TTC549 (cell line): ENCODE results near the gene R3HDM4.
"Not testable (repeated sequence)": the region's sequence is repeated elsewhere in the genome, so short reads cannot be mapped to it uniquely, and the experiment has no call there.

Experiments
- FAIRE-seq: peaks from 2 replicates; lab custom pipeline; 2012; peaks lifted over from hg19 to GRCh38; lab: Jason Lieb, UNC

Gene R3HDM4

DNA sequence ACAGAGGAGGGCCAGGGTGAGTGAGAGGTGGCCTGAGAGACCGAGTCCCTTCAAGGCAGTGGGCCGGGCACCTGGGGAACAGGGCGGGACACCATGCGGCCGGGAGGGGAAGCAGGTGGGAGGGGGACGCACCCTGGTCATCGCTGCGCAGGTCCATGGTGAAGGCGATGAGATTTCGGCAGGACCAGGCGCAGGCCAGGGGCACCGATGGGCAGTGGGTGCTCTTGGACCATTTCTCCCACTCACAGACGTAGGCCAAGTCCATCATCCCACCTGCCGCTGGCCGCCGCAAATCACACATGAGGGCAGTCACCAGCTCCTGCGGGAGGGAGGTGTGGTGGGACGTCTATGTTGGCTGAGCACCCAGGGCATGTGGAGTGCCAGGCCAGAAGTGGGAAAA, 22.2 kb downstream of the R3HDM4 start:
- no peak for FAIRE-seq

DNA sequence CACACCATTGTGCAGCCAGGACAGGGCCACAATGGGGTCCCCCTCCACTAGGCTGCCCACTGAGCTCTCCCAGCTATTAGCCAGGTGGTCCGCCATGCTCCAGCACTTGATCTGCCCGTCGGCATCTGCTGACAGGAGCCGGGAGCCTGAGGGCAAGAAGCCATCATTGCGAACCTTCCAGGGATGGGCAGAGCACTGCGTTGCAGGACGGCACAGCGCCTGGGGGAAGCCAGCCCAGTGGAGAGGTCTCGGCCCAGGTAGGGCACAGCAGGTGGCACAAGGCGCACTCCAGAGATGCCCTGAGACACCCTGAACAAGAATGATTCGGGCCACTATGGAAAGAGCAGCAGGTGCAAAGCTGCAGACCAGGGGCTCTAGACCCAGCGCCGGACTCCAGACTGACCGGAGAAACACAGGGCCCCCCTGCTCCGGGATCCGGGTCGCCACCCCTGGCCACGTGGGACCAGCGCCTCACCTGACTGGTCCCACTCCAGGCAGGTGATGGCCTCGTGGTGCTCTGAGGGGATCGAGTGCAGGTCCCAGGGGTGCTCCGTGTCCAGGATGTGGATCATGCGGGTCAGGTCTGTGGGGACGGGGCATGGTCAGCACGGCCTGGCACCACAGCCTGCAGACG, 23.2 kb downstream of the R3HDM4 start:
- FAIRE-seq: no peak

DNA sequence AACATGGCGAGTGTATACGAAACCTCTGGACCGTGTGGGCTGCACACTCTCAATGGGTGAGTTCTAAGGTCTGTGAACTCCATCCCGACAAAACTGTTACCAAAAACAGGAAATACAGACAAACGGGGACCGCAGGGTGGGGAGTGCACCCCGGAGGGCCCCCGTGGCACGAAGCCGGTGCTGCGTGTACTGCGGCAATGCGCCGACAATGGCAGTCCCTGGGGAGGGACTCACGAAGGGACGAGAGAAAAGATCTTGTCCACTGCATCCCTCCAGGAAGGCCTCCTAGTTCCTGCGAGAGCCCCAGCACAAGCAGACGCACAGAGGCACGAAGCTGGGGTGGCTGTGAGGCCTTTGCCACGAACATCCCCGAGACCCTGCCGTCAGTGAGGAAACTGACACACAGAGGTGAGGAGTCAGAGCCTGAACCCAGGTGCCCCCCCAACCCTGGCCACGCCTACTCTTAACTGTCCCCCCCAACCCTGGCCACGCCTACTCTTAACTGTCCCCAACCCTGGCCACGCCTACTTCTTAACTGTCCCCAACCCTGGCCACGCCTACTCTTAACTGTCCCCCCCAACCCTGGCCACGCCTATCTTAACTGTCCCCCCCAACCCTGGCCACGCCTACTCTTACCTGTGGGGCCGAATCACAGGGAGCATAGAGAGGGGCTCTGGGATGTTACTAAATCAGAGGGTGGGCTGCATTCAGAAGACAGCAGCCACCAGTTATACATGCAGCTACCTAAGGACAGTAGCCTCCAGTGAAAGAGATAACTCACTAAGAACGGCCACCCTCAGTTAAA, 24.2 kb downstream of the R3HDM4 start:
- FAIRE-seq: no peak

DNA sequence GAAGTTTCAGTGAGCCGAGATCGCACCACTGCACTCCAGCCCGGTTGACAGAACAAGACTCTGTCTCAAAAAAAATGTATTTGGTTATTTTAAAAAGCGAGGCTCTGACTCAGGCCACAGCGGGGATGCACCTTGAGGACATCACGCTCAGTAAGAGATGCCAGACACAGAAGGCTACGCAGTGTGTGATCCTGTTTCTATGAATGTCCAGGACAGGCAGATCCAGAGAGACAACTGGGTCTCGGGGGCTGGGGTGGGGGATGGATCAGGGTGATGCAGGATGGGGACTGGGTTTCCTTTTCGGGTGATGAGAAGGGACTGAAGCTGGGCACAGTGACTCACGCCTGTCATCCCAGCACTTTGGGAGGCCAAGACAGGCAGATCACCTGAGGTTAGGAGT, 25.4 kb downstream of the R3HDM4 start:
- FAIRE-seq: no peak

DNA sequence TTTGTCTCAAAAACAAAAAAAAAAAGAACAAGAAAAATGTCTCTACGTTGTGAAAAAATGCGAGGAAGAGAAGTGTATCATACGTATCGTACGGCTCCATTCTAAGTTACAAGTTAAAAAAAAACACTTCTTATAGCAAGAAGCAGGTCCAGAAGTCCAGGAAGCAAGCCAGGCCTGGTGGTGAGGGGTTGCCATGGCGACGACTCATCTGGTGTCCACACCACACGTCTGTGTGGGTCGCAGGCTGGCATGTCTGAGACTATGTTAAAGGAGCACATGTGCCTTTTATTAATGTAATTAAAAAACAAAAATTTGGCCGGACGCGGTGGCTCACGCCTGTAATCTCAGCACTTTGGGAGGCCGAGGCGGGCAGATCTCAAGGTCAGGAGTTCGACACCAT, 25.9 kb downstream of the R3HDM4 start:
- FAIRE-seq: no peak

DNA sequence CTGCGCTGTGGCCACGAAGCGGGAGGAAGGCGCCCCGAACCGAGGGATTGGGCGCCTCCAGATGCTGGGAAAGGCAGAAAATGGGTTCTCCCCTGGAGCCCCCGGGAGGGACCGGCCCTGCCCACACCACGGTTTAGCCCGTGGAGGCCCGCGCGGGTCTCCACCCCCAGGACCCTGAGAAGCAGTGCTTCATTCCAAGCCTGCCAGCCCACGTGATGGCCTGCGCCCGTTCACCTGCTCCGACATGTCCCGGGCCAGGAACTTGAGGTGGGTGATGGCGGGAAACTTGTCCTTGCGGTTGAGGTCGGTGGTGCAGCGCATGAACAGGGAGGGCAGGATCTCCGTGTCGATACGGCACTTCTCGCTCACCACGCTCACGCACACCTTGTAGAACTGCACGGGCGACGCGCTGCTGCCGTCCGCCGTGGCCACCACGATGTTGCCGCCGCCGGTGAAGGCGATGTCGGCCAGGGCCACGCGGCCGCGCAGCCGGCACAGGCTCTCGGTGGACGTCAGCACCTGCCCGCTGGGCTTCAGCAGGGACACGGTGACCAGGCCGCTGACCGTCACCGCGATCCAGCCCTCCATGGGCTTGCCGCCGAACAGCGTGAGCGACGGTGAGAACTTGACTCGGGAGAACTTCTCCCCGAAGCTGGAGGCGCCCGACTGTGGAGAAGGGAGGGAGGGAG, 27.3 kb downstream of the R3HDM4 start:
- no peak for FAIRE-seq

DNA sequence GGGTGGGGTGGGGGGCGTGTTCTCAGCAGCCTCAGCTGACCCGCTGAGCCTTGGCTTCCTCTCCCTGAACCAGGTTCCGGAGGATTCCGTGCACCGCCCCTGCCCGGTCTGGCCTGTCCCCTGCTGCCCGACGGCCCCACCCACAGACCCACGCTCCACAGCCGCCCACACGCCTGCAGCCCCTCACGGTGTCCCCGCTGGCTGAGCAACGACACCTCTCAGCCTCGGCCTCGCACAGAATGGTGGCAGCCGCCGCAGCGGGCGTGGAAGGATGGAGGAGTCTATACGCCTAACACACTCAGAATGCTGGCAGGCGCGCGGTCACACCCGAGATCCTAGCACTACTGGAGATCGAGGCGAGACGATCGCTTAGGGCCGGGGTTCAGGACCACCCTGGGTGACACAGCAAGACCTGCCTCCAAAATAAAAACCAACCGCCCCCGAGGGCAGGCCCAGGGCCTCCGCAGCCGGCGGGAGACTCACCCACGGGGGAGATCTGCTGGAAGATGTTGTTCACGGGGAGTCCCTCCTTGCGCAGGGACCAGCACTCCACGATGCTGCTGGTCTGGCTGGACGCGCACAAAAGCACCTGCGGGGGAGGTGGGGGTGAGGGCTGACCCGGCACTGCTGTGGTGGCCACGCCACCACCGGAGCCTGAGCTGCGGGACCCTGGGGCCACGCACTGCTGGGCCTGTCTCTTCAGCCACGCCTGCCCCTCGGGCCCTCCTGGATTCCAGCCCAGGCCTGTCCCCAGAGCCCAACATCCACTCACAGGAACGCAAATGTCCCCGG, 28.4 kb downstream of the R3HDM4 start:
- no peak for FAIRE-seq

DNA sequence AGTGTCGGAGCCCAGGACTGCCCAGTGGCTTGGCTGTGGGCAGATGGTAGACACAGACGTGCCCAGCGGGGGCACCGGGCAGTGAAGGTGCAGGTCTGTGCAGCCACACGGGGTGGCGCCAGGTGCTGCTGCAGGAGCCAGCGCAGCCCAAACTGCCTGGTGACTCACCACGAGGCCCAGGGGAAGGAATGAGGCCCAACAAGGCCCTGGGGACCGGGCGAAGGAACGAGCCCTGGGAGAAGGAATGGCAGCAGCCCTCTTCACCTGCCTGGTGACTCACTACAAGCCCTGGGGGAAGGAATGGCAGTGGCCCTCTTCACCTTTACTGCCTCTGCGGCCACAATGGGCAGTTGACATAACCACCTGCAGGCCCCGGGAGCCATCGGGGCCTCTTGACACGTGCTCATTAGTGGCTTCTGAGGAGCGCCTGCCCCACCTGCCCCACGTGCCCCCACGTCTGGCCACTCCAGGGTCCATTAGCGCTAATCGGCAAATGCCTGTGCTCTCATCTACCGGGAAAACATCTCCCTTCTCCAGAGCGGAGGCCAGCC, 29.3 kb downstream of the R3HDM4 start:
- no peak for FAIRE-seq

DNA sequence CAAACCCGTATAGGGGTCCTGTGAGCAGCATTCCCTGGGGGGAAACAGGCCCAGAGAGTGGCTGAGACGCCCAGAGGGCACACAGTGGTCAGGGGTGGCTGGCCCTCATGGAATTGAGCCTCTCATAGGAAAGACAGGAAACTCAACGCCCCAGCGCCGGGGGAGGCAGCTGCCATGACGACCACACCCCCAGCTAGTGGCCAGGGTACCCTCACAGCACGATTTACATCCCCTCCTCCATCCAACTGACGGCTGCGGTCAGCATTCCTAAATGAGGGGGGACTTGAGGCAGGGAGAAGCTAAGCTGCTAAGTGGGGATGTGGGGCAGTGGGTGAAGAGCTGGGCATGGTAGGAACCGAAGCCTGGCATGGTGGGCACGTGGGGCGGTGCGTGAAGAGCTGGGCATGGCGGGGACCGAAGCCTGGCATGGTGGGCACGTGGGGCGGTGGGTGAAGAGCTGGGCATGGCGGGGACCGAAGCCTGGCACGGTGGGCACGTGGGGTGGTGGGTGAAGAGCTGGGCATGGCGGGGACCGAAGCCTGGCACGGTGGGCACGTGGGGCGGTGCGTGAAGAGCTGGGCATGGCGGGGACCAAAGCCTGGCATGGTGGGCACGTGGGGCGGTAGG, 30.0 kb downstream of the R3HDM4 start:
- no peak for FAIRE-seq

DNA sequence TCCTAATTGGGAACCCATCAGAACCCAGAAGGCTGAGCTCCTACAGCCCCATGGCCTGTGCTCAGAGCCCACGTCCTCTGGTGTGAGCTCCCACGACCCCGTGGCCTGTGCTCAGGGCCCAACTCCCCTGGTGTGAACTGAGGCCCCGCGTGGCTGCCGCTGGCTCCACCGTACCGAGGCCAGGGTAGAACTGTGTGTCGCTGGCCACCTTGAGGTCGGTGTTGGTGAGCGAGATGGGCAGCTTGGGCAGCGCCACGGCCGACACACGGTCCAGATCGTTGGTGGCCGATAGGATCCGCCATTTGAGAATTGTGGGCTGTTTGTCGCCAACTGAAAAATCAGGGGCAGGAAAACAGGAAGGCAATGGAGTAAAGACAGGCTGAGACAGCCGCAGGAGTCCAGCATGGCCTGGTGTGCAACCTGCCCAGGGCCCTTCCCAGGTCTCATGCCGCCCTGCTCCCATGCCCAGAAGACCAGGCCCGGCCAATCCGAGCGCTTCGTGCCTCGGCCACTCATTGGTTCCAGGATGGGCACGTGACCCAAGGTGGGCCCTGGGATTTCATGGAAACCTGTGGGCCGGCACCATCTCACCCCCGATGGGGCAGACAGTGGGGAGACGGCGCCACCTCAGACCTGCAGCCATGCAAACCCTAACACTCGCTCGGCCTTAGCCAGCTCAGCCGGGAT, 31.5 kb downstream of the R3HDM4 start:
- no peak for FAIRE-seq

DNA sequence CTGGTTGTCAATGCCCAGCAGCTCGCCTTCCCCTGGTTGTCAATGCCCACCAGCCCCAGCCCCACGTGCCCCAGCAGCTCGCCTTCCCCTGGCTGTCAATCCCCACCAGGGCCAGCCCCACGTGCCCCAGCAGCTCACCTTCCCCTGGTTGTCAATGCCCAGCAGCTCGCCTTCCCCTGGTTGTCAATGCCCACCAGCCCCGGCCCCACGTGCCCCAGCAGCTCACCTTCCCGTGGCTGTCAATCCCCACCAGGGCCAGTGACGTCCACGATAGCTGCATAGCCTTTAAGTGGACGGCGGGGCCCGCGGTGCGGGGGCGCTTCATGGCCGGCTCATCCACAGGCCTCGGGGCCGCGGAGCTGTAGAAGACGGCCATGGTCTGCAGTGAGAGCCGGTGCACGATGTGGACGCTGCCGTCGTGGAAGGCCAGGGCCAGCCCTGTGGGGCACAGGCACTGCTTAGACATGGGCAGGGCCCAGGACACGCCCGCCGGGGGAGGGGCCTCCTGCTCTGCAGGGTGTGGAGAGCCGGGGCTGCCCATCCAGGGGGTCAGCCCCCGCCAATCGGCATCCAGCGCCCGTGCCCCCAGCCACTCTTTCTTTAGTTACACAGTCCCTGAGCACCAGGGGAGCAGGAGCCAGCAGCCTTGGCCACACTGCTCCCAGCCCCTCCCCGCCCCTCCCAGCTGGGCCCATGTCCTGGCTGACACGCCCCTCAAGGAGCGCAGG, 33.1 kb downstream of the R3HDM4 start:
- FAIRE-seq: no peak

DNA sequence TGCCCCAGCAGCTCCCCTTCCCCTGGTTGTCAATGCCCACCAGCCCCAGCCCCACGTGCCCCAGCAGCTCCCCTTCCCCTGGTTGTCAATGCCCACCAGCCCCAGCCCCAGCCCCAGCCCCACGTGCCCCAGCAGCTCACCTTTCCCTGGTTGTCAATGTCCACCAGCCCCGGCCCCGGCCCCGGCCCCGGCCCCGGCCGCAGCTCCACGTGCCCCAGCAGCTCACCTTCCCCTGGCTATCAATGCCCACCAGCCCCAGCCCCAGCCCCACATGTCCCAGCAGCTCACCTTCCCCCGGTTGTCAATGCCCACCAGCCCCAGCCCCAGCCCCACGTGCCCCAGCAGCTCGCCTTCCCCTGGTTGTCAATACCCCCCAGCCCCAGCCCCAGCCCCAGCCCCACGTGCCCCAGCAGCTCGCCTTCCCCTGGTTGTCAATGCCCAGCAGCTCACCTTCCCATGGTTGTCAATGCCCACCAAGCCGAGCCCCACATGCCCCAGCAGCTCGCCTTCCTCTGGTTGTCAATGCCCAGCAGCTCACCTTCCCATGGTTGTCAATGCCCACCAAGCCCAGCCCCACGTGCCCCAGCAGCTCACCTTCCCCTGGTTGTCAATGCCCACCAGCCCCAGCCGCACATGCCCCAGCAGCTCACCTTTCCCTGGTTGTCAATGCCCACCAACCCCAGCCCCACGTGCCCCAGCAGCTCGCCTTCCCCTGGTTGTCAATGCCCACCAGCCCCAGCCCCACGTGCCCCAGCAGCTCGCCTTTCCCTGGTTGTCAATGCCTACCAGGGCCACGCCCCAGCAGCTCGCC, 34.1 kb downstream of the R3HDM4 start:
- FAIRE-seq: not testable (repeated sequence)

DNA sequence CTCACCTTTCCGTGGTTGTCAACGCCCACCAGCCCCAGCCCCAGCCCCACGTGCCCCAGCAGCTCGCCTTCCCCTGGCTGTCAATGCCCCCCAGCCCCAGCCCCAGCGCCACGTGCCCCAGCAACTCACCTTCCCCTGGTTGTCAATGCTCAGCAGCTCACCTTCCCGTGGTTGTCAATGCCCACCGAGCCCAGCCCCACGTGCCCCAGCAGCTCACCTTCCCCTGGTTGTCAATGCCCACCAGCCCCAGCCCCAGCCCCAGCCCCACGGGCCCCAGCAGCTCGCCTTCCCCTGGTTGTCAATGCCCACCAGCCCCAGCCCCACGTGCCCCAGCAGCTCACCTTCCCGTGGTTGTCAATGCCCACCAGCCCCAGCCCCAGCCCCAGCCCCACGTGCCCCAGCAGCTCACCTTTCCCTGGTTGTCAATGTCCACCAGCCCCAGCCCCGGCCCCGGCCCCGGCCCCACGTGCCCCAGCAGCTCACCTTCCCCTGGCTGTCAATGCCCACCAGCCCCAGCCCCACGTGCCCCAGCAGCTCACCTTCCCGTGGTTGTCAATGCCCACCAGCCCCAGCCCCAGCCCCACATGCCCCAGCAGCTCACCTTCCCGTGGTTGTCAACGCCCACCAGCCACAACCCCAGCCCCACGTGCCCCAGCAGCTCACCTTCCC, 34.9 kb downstream of the R3HDM4 start:
- FAIRE-seq: not testable (repeated sequence)

DNA sequence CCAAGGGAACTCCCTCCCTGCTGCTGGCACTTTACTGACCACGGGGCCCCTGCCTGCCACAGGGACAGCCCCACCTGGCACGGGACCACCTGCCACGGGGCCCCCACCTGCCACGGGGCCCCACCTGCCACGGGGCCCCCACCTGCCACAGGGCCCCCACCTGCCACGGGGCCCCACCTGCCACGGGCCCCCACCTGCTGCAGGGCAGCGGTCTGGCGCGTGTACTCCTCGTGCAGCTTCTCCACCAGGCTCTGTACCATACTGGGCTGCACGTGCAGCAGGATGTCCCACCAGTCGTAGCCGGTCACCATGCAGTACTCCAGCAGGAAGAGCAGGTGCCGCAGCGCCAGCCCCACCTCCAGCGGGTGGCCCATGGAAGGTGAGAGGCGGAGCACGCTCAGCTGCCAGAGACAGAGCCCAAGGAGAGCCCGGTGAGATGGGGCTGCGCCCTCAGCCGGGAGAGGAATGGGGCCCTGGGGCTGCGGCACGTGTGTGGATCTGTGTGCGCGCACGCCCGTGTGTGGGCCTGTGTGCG, 36.2 kb downstream of the R3HDM4 start:
- FAIRE-seq: no peak

DNA sequence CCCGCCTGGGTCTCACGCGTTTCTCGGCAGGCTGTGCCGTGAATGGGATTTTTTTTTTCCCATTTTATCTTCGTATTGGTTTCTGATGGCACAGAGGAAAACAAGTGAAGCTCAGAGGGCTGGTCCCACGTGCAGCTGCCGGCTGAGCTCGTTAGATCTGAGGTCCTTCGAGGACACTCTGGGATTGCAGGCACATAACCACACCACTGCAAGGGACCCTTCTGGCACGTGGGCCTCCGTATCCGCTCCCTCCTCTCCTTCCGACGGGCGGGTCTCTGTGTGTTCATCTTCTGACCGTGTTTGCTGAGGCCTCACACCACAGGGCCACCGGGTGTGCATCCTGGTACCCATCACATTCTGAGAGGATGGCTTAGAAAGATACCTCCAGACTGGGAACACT, 36.9 kb downstream of the R3HDM4 start:
- no peak for FAIRE-seq

DNA sequence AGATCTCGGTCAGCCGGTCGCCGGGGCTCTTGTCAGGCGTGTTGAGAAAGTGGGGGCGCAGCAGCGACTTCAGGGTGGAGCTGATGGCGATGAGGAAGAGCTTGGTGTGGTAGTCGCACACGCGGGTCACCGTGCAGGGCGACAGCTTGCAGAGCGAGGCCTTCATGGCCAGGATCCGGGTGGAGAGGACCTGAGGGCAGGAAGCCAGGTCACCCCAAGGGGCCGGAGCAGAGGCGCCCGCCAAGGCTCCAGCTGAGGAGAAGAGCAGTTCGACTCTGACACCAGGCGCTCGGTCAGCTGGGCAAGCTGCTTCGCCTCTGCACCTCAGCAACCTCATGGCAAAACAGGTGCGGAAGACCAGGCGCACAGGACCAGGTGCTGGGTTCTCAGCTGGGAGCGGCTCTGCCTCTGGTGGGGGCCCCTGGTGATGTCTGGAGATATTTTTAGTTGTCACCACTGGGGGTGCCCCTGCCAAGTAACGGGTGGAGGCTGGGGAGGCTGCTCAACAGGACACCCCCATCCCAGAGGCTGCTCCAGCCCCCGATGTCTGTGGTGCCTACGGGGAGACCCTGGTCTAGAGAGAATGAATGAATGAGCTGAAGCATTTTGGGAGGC, 37.6 kb downstream of the R3HDM4 start:
- FAIRE-seq: no peak

DNA sequence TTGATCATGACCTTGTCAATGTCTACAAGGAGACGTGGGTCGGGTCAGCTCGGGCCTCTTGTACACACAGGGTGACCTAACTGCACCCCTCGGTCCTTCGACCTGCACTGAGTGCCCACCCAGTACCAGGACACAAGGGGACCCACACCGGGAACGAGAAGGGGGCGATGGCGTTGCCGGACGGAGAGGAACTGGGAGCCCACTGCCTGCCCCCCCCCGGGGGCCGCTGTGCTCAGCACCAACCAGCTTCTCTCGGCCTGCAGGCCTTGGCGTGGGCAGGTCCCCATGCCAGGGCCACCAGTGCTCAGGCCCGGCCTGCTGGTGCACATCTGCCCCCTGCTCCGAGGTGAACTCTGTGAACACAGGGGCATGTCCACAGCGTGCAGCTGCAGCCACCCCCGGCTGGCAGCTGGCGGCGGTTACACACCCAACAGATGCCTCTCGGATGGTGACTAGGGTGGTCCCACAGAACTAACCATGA, 39.4 kb downstream of the R3HDM4 start:
- FAIRE-seq: no peak

DNA sequence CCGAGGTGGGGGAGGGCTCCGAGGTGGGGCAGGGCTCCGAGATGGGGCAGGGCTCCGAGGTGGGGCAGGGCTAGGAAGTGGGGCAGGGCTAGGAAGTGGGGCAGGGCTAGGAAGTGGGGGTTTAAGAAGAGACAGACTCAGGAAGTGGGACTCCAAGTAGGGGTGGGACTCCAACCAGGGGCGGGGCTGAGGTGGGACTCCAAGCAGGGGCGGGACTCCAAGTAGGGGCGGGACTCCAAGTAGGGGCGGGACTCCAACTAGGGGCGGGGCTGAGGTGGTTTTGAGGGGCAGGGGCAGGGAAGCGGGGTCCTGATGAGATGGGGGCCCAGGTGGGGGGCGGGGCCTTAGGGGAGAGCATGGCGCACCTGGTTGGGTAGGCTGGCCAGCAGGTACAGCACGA, 39.9 kb downstream of the R3HDM4 start:
- FAIRE-seq: no peak
